K562 (cell line): ENCODE results near the gene DCAF7. TPM values are rescaled to one million over a fixed set of nuclear protein-coding genes. Genes with fewer than 3 reads are reported as not detected.

Experiments
- BRD4 ChIP-seq: fragments of 200-600 bp; sonication (generic); IDR thresholded peaks from 2 replicates; pipeline ENCODE4 v1.6.1; 2017; ENCODE audit warnings: inconsistent platforms
- DMBX1 ChIP-seq: fragments of 250-450 bp; sonication (Bioruptor Pico); IDR thresholded peaks from 2 replicates; pipeline ENCODE4 v1.8.0; 2022; ENCODE audit warnings: inconsistent platforms, mild to moderate bottlenecking, moderate library complexity, borderline replicate concordance
- ELF1 ChIP-seq: fragments of 200-800 bp; sonication (Bioruptor generic); IDR thresholded peaks from 2 replicates; pipeline ENCODE4 v1.6.1; 2016; ENCODE audit warnings: missing genetic modification characterization, missing compliant biosample characterization
- FOXA1 ChIP-seq: fragments of 450-650 bp; IDR thresholded peaks from 2 replicates; pipeline ENCODE4 v1.6.1; 2016; ENCODE audit warnings: mild to moderate bottlenecking, borderline replicate concordance
- NFATC3 ChIP-seq: fragments of 450-650 bp; IDR thresholded peaks from 2 replicates; pipeline ENCODE4 v1.6.1; 2017; ENCODE audit warnings: mild to moderate bottlenecking
- POLR3A ChIP-seq: IDR thresholded peaks from 2 replicates; pipeline ENCODE4 v1.6.1; 2011; ENCODE audit warnings: borderline replicate concordance, mild to moderate bottlenecking, moderate library complexity; ENCODE audit not compliant: insufficient read length, insufficient read depth; ENCODE audit errors: extremely low read depth
- SETDB1 ChIP-seq: IDR thresholded peaks from one replicate; pipeline ENCODE4 v1.6.1; 2012; ENCODE audit warnings: low read length, control low read depth, inconsistent platforms
- TAF1 ChIP-seq: IDR thresholded peaks from 2 replicates; pipeline ENCODE4 v1.6.1; 2011; ENCODE audit warnings: mild to moderate bottlenecking, low read length, moderate library complexity; ENCODE audit not compliant: insufficient read depth, control insufficient read depth, severe bottlenecking; ENCODE audit errors: extremely low read depth
- ZNF76 ChIP-seq: fragments of 250-450 bp; sonication (Bioruptor Pico); IDR thresholded peaks from 2 replicates; pipeline ENCODE4 v1.4.0; 2020; ENCODE audit warnings: mild to moderate bottlenecking, moderate library complexity, borderline replicate concordance
- ZSCAN32 ChIP-seq: fragments of 450-650 bp; formaldehyde crosslinking; IDR thresholded peaks from 2 replicates; pipeline ENCODE4 v1.4.0; 2020; ENCODE audit warnings: mild to moderate bottlenecking, moderate library complexity
- polyA plus RNA-seq, 8 experiments: library from polyadenylated mRNA; depleted of rRNA in 4 of 8; stranded (reverse) in 5 of 8; unstranded in 3 of 8; fragments of >200 nt; fragmentation: Nextera tagmentation in 2 of 8; fragmentation: Illumina TruSeq in 1 of 8; extraction: Ambion mirVana in 2 of 8; extraction: Trizol in 1 of 8; gene quantifications; 2 replicates each; pipeline versions ENCODE4 v1.2.1 to v1.2.3, GENCODE V29; 2011 to 2014; ENCODE audit warnings: inconsistent platforms in 1 of 8, missing spikeins in 1 of 8
- total RNA-seq, 7 experiments: library from RNA; depleted of rRNA in 6 of 7; stranded (reverse); fragments of >200 nt in 6 of 7; fragmentation: Illumina TruSeq in 2 of 7; extraction: Trizol in 2 of 7; gene quantifications; 2 replicates each; pipeline versions ENCODE4 v1.2.1 to v1.2.3, GENCODE V29; 2011 to 2021; ENCODE audit warnings: low replicate concordance in 1 of 7
- TF ChIP-seq, protein P1 (sequence below): fragments of 200-800 bp; sonication (Bioruptor generic); IDR thresholded peaks from 2 replicates; pipeline ENCODE4 v1.6.1; 2016; ENCODE audit warnings: missing genetic modification characterization, missing compliant biosample characterization
- TF ChIP-seq, protein P2 (sequence below): fragments of 250-450 bp; sonication (Bioruptor Pico); IDR thresholded peaks from 2 replicates; pipeline ENCODE4 v1.5.0; 2021
- TF ChIP-seq, protein P3 (sequence below): fragments of 250-450 bp; sonication (Bioruptor Pico); IDR thresholded peaks from 2 replicates; pipeline ENCODE4 v1.5.0; 2020; ENCODE audit warnings: mild to moderate bottlenecking
- TF ChIP-seq, protein P4 (sequence below), 2 experiments: fragments of 450-650 bp in 1 of 2; sonication (generic) in 1 of 2; formaldehyde crosslinking; conservative IDR thresholded peaks; 2 replicates each; pipeline versions ENCODE4 v1.4.0 to v1.8.1; 2020 to 2022; ENCODE audit warnings: mild to moderate bottlenecking in 1 of 2, missing genetic modification reagents in 1 of 2
- TF ChIP-seq, protein P5 (sequence below): fragments of 250-450 bp; sonication (Bioruptor Pico); IDR thresholded peaks from 2 replicates; pipeline ENCODE4 v1.4.0; 2020
- TF ChIP-seq, protein P6 (sequence below): sonication (generic); formaldehyde crosslinking; IDR thresholded peaks from 2 replicates; pipeline ENCODE4 v1.8.0; 2022; ENCODE audit warnings: mild to moderate bottlenecking, missing genetic modification reagents

DCAF7 gene
- total and polyA plus RNA-seq, 9 of the 15 experiments (the other 6 are each of a cell fraction or from before 2014, with no cell fraction given): 30.8 to 123 (median 40.2) TPM

DNA sequence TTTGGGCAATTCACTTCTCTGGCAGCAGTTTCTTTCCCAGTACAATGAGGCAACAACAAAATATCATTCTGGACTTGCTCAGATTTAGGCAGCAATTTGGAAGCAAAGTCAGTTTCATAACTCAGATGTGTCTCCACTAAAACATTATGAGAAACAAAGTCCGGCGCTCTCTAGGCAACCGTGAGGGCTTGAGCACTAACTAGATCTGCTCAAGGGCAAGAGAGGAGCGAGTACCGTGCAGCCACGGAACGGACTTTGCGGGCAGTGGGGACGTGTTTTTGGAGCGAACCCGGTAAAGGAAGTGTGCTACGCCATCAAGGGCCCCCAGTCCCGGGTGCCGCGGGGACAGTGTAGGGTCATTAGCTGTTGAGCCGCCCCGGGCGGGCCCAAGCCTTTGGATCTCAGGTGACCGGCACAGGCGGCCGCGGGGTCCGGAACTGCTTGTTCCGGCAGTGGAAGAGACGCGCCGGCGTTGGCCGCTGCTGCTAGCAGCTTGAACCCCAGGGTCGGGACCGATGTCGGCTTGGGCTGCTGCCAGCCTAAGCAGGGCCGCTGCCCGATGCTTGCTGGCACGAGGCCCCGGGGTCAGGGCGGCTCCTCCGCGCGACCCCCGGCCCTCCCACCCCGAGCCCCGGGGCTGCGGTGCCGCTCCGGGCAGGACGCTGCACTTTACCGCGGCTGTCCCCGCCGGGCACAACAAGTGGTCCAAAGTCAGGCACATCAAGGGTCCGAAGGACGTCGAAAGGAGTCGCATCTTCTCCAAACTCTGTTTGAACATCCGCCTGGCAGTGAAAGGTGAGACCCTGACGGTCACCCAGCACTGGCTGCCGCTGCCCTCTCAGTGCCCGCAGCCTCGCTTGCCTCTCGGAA is 50.5 kb downstream of the DCAF7 start, which contains the start of gene TACO1 (continued):
- TF ChIP-seq FOXA1 (no peak), POLR3A (no peak), ZSCAN32 (CRISPR knock-in tag) (no peak), BRD4 (peak; percentile 88; the same call in 1 of the 2 replicates), SETDB1 (no peak), DMBX1 (CRISPR knock-in tag) (peak; percentile 67; the same call in 1 of the 2 replicates), ZNF76 (CRISPR knock-in tag) (0 out of 2 replicates have a peak, but pooled peaks have one; percentile 29), TAF1 (peak; percentile 95), ELF1 (tag) (peak; percentile 65), NFATC3 (no peak)
- TF ChIP-seq, protein P1, sequence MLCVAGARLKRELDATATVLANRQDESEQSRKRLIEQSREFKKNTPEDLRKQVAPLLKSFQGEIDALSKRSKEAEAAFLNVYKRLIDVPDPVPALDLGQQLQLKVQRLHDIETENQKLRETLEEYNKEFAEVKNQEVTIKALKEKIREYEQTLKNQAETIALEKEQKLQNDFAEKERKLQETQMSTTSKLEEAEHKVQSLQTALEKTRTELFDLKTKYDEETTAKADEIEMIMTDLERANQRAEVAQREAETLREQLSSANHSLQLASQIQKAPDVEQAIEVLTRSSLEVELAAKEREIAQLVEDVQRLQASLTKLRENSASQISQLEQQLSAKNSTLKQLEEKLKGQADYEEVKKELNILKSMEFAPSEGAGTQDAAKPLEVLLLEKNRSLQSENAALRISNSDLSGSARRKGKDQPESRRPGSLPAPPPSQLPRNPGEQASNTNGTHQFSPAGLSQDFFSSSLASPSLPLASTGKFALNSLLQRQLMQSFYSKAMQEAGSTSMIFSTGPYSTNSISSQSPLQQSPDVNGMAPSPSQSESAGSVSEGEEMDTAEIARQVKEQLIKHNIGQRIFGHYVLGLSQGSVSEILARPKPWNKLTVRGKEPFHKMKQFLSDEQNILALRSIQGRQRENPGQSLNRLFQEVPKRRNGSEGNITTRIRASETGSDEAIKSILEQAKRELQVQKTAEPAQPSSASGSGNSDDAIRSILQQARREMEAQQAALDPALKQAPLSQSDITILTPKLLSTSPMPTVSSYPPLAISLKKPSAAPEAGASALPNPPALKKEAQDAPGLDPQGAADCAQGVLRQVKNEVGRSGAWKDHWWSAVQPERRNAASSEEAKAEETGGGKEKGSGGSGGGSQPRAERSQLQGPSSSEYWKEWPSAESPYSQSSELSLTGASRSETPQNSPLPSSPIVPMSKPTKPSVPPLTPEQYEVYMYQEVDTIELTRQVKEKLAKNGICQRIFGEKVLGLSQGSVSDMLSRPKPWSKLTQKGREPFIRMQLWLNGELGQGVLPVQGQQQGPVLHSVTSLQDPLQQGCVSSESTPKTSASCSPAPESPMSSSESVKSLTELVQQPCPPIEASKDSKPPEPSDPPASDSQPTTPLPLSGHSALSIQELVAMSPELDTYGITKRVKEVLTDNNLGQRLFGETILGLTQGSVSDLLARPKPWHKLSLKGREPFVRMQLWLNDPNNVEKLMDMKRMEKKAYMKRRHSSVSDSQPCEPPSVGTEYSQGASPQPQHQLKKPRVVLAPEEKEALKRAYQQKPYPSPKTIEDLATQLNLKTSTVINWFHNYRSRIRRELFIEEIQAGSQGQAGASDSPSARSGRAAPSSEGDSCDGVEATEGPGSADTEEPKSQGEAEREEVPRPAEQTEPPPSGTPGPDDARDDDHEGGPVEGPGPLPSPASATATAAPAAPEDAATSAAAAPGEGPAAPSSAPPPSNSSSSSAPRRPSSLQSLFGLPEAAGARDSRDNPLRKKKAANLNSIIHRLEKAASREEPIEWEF (CRISPR knock-in tag): no peak
- TF ChIP-seq, protein P2, sequence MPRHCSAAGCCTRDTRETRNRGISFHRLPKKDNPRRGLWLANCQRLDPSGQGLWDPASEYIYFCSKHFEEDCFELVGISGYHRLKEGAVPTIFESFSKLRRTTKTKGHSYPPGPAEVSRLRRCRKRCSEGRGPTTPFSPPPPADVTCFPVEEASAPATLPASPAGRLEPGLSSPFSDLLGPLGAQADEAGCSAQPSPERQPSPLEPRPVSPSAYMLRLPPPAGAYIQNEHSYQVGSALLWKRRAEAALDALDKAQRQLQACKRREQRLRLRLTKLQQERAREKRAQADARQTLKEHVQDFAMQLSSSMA (CRISPR knock-in tag): no peak
- TF ChIP-seq, protein P3, sequence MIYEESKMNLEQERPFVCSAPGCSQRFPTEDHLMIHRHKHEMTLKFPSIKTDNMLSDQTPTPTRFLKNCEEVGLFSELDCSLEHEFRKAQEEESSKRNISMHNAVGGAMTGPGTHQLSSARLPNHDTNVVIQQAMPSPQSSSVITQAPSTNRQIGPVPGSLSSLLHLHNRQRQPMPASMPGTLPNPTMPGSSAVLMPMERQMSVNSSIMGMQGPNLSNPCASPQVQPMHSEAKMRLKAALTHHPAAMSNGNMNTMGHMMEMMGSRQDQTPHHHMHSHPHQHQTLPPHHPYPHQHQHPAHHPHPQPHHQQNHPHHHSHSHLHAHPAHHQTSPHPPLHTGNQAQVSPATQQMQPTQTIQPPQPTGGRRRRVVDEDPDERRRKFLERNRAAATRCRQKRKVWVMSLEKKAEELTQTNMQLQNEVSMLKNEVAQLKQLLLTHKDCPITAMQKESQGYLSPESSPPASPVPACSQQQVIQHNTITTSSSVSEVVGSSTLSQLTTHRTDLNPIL: no peak
- TF ChIP-seq, protein P4, sequence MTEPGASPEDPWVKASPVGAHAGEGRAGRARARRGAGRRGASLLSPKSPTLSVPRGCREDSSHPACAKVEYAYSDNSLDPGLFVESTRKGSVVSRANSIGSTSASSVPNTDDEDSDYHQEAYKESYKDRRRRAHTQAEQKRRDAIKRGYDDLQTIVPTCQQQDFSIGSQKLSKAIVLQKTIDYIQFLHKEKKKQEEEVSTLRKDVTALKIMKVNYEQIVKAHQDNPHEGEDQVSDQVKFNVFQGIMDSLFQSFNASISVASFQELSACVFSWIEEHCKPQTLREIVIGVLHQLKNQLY (CRISPR knock-in tag; conservative IDR thresholded peaks at IDR 0.05): 0 out of 4 replicates have a peak, but pooled peaks of 1 of the 2 experiments have one; percentile 21
- TF ChIP-seq, protein P5, sequence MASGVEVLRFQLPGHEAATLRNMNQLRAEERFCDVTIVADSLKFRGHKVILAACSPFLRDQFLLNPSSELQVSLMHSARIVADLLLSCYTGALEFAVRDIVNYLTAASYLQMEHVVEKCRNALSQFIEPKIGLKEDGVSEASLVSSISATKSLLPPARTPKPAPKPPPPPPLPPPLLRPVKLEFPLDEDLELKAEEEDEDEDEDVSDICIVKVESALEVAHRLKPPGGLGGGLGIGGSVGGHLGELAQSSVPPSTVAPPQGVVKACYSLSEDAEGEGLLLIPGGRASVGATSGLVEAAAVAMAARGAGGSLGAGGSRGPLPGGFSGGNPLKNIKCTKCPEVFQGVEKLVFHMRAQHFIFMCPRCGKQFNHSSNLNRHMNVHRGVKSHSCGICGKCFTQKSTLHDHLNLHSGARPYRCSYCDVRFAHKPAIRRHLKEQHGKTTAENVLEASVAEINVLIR (CRISPR knock-in tag): 0 out of 2 replicates have a peak, but pooled peaks have one; percentile 21
- TF ChIP-seq, protein P6, sequence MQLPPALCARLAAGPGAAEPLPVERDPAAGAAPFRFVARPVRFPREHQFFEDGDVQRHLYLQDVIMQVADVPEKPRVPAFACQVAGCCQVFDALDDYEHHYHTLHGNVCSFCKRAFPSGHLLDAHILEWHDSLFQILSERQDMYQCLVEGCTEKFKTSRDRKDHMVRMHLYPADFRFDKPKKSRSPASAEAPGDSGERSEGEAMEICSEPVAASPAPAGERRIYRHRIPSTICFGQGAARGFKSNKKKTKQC: peak; percentile 62
